WTC11 (cell line): Measurements from ENCODE around the gene GABRB3. TPM values are rescaled to one million over a fixed set of nuclear protein-coding genes. Genes with fewer than 3 reads are reported as not detected.

Source experiments
- ATAC-seq: fragments of 200-7000 bp; cut with Tn5 transposase; 2 replicates; pipeline ENCODE4 v1.10.0; 2021; ENCODE audit warnings: mild to moderate bottlenecking, moderate library complexity
- CTCF ChIA-PET: fragments of 300-600 bp; sonication (Branson Sonifier 250); formaldehyde crosslinking; loops from one replicate; lab custom pipeline; 2021; ENCODE audit warnings: antibody characterized with exemption; lab: Charles Lee
- POLR2A ChIA-PET: fragments of 350-600 bp; sonication (Branson Sonifier 250); formaldehyde crosslinking; loops from one replicate; lab custom pipeline; 2021; ENCODE audit warnings: antibody characterized with exemption; lab: Charles Lee
- DNase-seq: peaks from one replicate; pipeline ENCODE4 v3.0.0; 2021; ENCODE audit warnings: low spot score
- H3K27ac Mint-ChIP-seq: 2 replicates; pipeline ENCODE4 v1.8.0; 2021; ENCODE audit warnings: mixed read lengths
- H3K27me3 Mint-ChIP-seq: 2 replicates; pipeline ENCODE4 v1.8.0; 2021; ENCODE audit warnings: low read depth, mild to moderate bottlenecking, moderate library complexity, mixed read lengths
- H3K36me3 Mint-ChIP-seq: 2 replicates; pipeline ENCODE4 v1.8.0; 2021; ENCODE audit warnings: mixed read lengths
- H3K4me1 Mint-ChIP-seq: 2 replicates; pipeline ENCODE4 v1.8.0; 2022; ENCODE audit warnings: mixed read lengths
- H3K4me3 Mint-ChIP-seq: 2 replicates; pipeline ENCODE4 v1.8.0; 2021; ENCODE audit warnings: mild to moderate bottlenecking, moderate library complexity, mixed read lengths
- H3K9me3 Mint-ChIP-seq: 2 replicates; pipeline ENCODE4 v1.8.0; 2021; ENCODE audit warnings: mixed read lengths
- ARID4B ChIP-seq: sonication (generic); formaldehyde crosslinking; IDR thresholded peaks from 2 replicates; pipeline ENCODE4 v1.8.0; 2023; ENCODE audit warnings: missing genetic modification reagents, mild to moderate bottlenecking, borderline replicate concordance
- ATF2 ChIP-seq: sonication (generic); formaldehyde crosslinking; IDR thresholded peaks from 2 replicates; pipeline ENCODE4 v1.8.1; 2022; ENCODE audit warnings: low read depth, missing genetic modification reagents, borderline replicate concordance
- GABPB1 ChIP-seq: sonication (generic); formaldehyde crosslinking; IDR thresholded peaks from 2 replicates; pipeline ENCODE4 v1.8.1; 2023; ENCODE audit warnings: mild to moderate bottlenecking, missing genetic modification reagents
- MXD4 ChIP-seq: fragments of 250-450 bp; sonication (Bioruptor Pico); IDR thresholded peaks from 2 replicates; pipeline ENCODE4 v1.8.0; 2021; ENCODE audit warnings: mild to moderate bottlenecking, moderate library complexity, borderline replicate concordance
- MYBL2 ChIP-seq: sonication (generic); formaldehyde crosslinking; IDR thresholded peaks from 2 replicates; pipeline ENCODE4 v1.8.1; 2023; ENCODE audit warnings: mild to moderate bottlenecking, moderate library complexity, missing genetic modification reagents
- NR2C2 ChIP-seq: sonication (generic); formaldehyde crosslinking; IDR thresholded peaks from 2 replicates; pipeline ENCODE4 v1.8.0; 2022; ENCODE audit warnings: mild to moderate bottlenecking, missing genetic modification reagents
- PRRX2 ChIP-seq: fragments of 250-450 bp; sonication (Bioruptor Pico); IDR thresholded peaks from 2 replicates; pipeline ENCODE4 v1.8.0; 2021; ENCODE audit warnings: mild to moderate bottlenecking
- SP1 ChIP-seq: sonication (generic); formaldehyde crosslinking; conservative IDR thresholded peaks from 2 replicates; pipeline ENCODE4 v1.8.1; 2022; ENCODE audit warnings: missing genetic modification reagents
- TEAD1 ChIP-seq: sonication (generic); formaldehyde crosslinking; IDR thresholded peaks from 2 replicates; pipeline ENCODE4 v1.8.0; 2022; ENCODE audit warnings: mild to moderate bottlenecking, missing genetic modification reagents
- ZNF263 ChIP-seq: sonication (generic); formaldehyde crosslinking; IDR thresholded peaks from 2 replicates; pipeline ENCODE4 v1.8.1; 2022; ENCODE audit warnings: low read depth, mild to moderate bottlenecking, moderate library complexity, missing genetic modification reagents
- ZNF281 ChIP-seq: sonication (generic); formaldehyde crosslinking; IDR thresholded peaks from 2 replicates; pipeline ENCODE4 v1.8.0; 2023; ENCODE audit warnings: mild to moderate bottlenecking, missing genetic modification reagents
- ZNF396 ChIP-seq: fragments of 250-450 bp; sonication (Bioruptor Pico); IDR thresholded peaks from 2 replicates; pipeline ENCODE4 v1.8.0; 2021; ENCODE audit warnings: mild to moderate bottlenecking, moderate library complexity, borderline replicate concordance
- ZNF423 ChIP-seq: fragments of 250-450 bp; sonication (Bioruptor Pico); IDR thresholded peaks from 2 replicates; pipeline ENCODE4 v2.1.2; 2022; ENCODE audit warnings: mild to moderate bottlenecking, moderate library complexity
- total RNA-seq: library from RNA; stranded (reverse); gene quantifications from 3 replicates; pipeline ENCODE4 v1.2.3, GENCODE V29; 2021
- TF ChIP-seq, protein P1 (sequence below): sonication (generic); formaldehyde crosslinking; IDR thresholded peaks from 2 replicates; pipeline ENCODE4 v1.8.0; 2022; ENCODE audit warnings: mild to moderate bottlenecking, missing genetic modification reagents
- TF ChIP-seq, protein P2 (sequence below): fragments of 250-450 bp; sonication (Bioruptor Pico); conservative IDR thresholded peaks from 2 replicates; pipeline ENCODE4 v1.9.0; 2021; ENCODE audit warnings: mild to moderate bottlenecking
- TF ChIP-seq, protein P3 (sequence below): fragments of 250-450 bp; sonication (Bioruptor Pico); IDR thresholded peaks from 2 replicates; pipeline ENCODE4 v1.9.0; 2021; ENCODE audit warnings: moderate library complexity, mild to moderate bottlenecking, inconsistent platforms, borderline replicate concordance
- TF ChIP-seq, protein P4 (sequence below): sonication (generic); formaldehyde crosslinking; IDR thresholded peaks from 2 replicates; pipeline ENCODE4 v1.8.0; 2022; ENCODE audit warnings: mild to moderate bottlenecking, missing genetic modification reagents
- TF ChIP-seq, protein P5 (sequence below): sonication (generic); formaldehyde crosslinking; IDR thresholded peaks from 2 replicates; pipeline ENCODE4 v1.8.1; 2023; ENCODE audit warnings: mild to moderate bottlenecking, missing genetic modification reagents

The GABRB3 gene
- total RNA-seq, 1 experiment from 2014 or later: 203 TPM

GRCh38 chr15:26635614-26636013 lies 137.3 kb downstream of the GABRB3 start:
- CTCF ChIA-PET: no interaction called here
- Mint-ChIP-seq H3K36me3 (peaks cover 2% of the 10 kb centered on the region), H3K27ac (0 out of 2 replicates have a peak overlapping the region, but pooled peaks have one; percentile 43), H3K4me1 (peaks cover 86% of the 10 kb centered on the region), H3K4me3 (no peak overlapping the region), H3K27me3 (no peaks in the 10 kb centered on the region), H3K9me3 (no peaks in the 10 kb centered on the region)
- ATAC-seq (no peak), DNase-seq (no peak)
- POLR2A ChIA-PET: no interaction called here
- no peak for TF ChIP-seq ZNF281 (CRISPR knock-in tag)
- no peak for TF ChIP-seq MYBL2
- no peak for TF ChIP-seq GABPB1
- TF ChIP-seq ZNF263 (CRISPR knock-in tag): no peak
- TF ChIP-seq MXD4 (CRISPR knock-in tag): no peak
- TF ChIP-seq, protein P1, sequence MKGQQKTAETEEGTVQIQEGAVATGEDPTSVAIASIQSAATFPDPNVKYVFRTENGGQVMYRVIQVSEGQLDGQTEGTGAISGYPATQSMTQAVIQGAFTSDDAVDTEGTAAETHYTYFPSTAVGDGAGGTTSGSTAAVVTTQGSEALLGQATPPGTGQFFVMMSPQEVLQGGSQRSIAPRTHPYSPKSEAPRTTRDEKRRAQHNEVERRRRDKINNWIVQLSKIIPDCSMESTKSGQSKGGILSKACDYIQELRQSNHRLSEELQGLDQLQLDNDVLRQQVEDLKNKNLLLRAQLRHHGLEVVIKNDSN (CRISPR knock-in tag): no peak
- TF ChIP-seq, protein P2, sequence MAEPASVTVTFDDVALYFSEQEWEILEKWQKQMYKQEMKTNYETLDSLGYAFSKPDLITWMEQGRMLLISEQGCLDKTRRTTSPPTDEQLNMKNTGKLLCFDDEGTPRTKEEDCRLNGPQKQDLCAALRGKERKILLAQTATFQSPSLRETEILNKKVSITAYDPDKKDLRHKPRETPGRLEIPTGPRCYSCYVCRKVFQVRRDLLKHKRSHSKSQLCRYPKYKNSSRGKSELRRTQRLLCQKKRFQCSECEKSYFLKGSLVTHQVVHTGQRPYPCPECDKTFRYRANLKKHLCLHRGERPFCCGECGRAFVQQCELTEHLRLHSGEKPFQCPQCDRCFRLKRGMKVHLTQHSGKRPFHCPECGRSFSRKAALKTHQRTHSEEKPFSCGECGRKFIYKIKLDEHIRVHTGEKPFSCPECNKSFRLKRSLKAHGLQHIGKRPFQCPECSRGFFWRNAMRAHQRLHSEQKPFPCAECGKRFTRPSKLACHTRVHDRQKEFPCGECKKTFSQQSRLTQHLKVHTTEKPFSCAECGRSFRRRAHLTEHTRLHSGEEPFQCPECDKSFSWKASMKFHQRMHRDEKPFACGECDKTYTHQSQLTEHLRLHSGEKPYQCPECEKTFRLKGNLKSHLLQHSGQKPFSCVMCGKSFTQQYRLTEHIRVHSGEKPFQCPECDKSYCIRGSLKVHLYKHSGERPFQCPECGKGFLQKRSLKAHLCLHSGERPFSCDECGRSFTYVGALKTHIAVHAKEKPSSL: no peak
- TF ChIP-seq PRRX2 (CRISPR knock-in tag): no peak
- TF ChIP-seq SP1 (CRISPR knock-in tag): no peak
- TF ChIP-seq NR2C2 (CRISPR knock-in tag): no peak
- no peak for TF ChIP-seq ZNF423 (CRISPR knock-in tag)
- TF ChIP-seq, protein P3, sequence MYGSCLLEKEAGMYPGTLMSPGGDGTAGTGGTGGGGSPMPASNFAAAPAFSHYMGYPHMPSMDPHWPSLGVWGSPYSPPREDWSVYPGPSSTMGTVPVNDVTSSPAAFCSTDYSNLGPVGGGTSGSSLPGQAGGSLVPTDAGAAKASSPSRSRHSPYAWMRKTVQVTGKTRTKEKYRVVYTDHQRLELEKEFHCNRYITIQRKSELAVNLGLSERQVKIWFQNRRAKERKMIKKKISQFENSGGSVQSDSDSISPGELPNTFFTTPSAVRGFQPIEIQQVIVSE (CRISPR knock-in tag): no peak
- no peak for TF ChIP-seq TEAD1 (CRISPR knock-in tag)

- Mint-ChIP-seq H3K27ac (peak overlapping the region; percentile 14; the same call in 1 of the 2 replicates), H3K27me3 (no peaks in the 10 kb centered on the region), H3K4me1 (peaks cover 86% of the 10 kb centered on the region), H3K36me3 (peaks cover 2% of the 10 kb centered on the region), H3K9me3 (no peaks in the 10 kb centered on the region), H3K4me3 (no peak overlapping the region)
- POLR2A ChIA-PET: no interaction called here
- CTCF ChIA-PET: no interaction called here
- DNase-seq (no peak), ATAC-seq (no peak)
- TF ChIP-seq ATF2 (CRISPR knock-in tag) (no peak), ZNF396 (CRISPR knock-in tag) (no peak), ZNF263 (CRISPR knock-in tag) (no peak), ARID4B (CRISPR knock-in tag) (no peak)
- TF ChIP-seq, protein P4, sequence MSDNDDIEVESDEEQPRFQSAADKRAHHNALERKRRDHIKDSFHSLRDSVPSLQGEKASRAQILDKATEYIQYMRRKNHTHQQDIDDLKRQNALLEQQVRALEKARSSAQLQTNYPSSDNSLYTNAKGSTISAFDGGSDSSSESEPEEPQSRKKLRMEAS (CRISPR knock-in tag): no peak
- TF ChIP-seq, protein P5, sequence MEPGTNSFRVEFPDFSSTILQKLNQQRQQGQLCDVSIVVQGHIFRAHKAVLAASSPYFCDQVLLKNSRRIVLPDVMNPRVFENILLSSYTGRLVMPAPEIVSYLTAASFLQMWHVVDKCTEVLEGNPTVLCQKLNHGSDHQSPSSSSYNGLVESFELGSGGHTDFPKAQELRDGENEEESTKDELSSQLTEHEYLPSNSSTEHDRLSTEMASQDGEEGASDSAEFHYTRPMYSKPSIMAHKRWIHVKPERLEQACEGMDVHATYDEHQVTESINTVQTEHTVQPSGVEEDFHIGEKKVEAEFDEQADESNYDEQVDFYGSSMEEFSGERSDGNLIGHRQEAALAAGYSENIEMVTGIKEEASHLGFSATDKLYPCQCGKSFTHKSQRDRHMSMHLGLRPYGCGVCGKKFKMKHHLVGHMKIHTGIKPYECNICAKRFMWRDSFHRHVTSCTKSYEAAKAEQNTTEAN (CRISPR knock-in tag): no peak
Measured at GRCh38 chr15:26635105-26635504, 137.8 kb downstream of the GABRB3 start.
